Mesodermal cell (in vitro differentiated cells): ENCODE results near the gene GTF2H3.

Source experiments
- H3K27ac ChIP-seq: 2 replicates; pipeline ENCODE4 v1.7.0; 2013; ENCODE audit warnings: mild to moderate bottlenecking, low read depth, low read length, moderate library complexity; ENCODE audit not compliant: severe bottlenecking
- H3K36me3 ChIP-seq: 2 replicates; pipeline ENCODE4 v1.7.1; 2013; ENCODE audit warnings: mild to moderate bottlenecking, low read length, moderate library complexity; ENCODE audit not compliant: control insufficient read depth, insufficient read depth
- H3K4me1 ChIP-seq: one replicate; pipeline ENCODE4 v1.7.1; 2013; ENCODE audit warnings: mild to moderate bottlenecking, low read length; ENCODE audit not compliant: insufficient read depth, control insufficient read depth, poor library complexity, severe bottlenecking
- H3K4me3 ChIP-seq: 2 replicates; pipeline ENCODE4 v1.7.0; 2013; ENCODE audit warnings: low read length, control low read depth, mild to moderate bottlenecking; ENCODE audit not compliant: insufficient read depth, poor library complexity, severe bottlenecking; ENCODE audit errors: extremely low read depth
- H3K9me3 ChIP-seq: 2 replicates; pipeline ENCODE4 v1.7.1; 2013; ENCODE audit warnings: mild to moderate bottlenecking, low read length, moderate library complexity; ENCODE audit not compliant: control insufficient read depth
- WGBS, 2 experiments: methylation state at CpG; one replicate each; pipeline ENCODE4 v1.1.5; 2013; ENCODE audit warnings: missing lambda C conversion rate in 2 of 2; ENCODE audit not compliant: insufficient coverage in 2 of 2; 5-methylcytosine and 5-hydroxymethylcytosine counted together

Gene GTF2H3

DNA sequence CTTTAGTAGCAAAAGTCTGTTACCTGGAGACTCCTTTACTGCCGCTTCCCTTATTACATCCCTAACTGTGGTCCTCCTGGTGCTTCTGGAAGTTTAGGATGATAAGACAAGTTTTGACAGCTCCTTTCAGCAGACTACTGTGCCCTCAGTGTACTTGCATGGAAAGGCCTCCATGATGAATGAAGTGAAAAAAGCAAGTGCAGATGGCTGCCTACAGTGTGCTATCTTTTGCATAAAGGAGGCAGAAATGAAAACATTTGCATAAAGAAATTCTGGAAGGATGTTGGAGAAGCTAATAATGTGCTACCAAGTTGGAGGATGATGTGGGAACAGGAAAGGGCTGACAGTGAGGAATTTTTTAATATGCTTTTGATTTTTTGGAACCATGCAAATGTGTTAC lies 41.8 kb downstream of the GTF2H3 start:
- no peak overlapping the region for H3K27ac ChIP-seq
- H3K9me3 ChIP-seq = no peaks in the 10 kb centered on the region
- H3K4me3 ChIP-seq = no peak overlapping the region
- no CpG with 5 or more reads among the region's 1 CpG for WGBS, 2 experiments
- peaks cover 46% of the 10 kb centered on the region for H3K36me3 ChIP-seq
- H3K4me1 ChIP-seq = no peaks in the 10 kb centered on the region

DNA sequence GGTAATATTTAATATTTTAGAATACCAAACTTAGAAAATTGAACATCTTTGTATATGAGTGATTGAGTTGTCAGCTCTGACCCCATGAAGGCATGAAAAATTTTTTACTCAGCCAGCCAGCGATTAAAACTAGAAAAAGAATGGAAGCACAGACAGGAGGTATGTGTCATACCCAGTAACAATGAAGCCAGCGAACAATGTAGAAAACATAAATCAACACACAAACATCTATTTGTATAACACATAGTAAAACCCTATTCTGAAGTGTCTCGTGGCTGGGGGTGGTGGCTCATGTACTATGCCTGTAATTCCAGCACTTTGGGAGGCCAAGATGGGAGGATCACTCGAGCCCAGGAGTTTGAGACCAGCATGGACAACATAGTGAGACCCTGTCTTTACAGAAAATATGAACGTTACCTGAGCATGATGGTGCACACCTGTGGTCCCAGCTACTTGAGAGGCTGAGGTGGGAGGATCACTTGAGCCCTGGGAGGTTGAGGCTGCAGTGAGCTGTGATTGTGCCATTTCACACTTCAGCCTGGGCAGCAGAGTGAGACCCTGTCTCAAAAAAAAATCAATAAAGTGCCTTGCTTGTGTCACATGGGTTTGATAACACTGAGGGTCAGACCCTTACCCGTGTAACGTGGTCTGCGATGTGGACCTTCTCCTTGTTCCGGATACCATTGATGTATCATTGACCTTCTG lies 43.1 kb downstream of the GTF2H3 start:
- 91 to 99% methylated on average over 7 to 8 of the region's 9 CpGs for WGBS, 2 experiments

DNA sequence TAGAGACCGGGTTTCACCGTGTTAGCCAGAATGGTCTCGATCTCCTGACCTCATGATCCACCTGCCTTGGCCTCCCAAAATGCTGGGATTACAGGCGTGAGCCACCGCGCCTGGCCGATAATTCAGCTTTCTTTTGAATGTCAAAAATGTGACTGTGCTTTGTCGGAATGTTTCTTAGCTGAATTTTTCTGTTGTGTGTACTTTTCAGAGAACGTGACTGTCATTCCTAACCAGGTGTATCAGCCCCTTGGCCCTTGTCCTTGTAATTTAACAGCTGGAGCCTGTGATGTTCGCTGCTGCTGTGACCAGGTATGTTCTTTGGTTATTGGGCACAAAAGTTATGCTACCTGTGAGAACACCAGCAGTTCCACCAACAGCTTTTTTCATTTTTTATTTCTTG lies 45.4 kb downstream of the GTF2H3 start:
- WGBS, 2 experiments = 90 to 93% methylated on average over 8 to 9 of the region's 10 CpGs
- no peaks in the 10 kb centered on the region for H3K4me1 ChIP-seq
- peaks cover 51% of the 10 kb centered on the region for H3K36me3 ChIP-seq

More for the DNA sequence above, 43.1 kb downstream of the GTF2H3 start:
- H3K4me1 ChIP-seq = no peaks in the 10 kb centered on the region
- no peak overlapping the region for H3K27ac ChIP-seq
- H3K4me3 ChIP-seq = no peak overlapping the region
- no peaks in the 10 kb centered on the region for H3K9me3 ChIP-seq
- peaks cover 53% of the 10 kb centered on the region for H3K36me3 ChIP-seq

DNA sequence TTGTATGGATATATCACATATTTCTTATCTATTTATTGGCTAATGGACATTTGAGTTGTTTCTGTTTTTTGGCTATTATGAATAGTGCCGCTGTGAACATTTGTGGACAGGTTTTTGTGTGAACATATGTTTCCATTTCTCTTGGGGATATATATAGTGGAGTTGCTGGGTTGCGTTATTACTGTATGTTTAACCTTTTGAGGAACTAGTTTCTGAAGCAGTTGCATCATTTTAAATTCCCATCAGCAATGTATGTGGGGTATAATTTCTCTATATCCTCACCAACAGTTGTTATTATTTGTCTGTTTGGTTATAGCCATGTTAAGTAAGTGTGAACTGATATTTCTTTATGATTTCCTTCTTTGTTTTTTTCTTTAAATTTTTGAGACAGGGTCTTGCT lies 48.0 kb downstream of the GTF2H3 start:
- peaks cover 29% of the 10 kb centered on the region for H3K36me3 ChIP-seq
- 80% methylated on average over 1 of the region's 2 CpGs; no CpG with 5 or more reads in 1 of the 2 experiments for WGBS, 2 experiments

More for the DNA sequence above, 45.4 kb downstream of the GTF2H3 start:
- Histone ChIP-seq H3K4me3 (no peak overlapping the region), H3K27ac (no peak overlapping the region), H3K9me3 (no peaks in the 10 kb centered on the region)

DNA sequence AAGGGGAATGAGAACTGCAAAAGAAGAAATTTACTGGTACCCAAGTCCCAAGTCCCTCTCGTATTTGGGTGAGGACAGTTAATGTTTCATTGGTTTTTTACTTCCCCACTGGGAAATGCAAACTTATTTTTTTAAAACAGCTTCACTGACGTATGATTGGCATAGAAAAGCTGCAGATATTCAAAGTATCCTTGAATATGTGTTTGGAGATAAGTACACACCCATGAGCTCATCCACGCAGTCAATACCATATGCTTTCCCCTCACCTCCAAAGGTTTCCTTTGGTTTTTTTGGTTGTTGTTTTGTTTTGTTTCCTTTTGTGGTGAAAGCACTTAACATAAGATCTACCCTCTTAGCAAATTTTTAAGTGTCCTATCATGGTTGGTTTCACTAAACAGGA lies 50.3 kb downstream of the GTF2H3 start:
- H3K4me3 ChIP-seq = no peak overlapping the region
- WGBS, 2 experiments = 86% methylated on average over 1 of the region's 3 CpGs; no CpG with 5 or more reads in 1 of the 2 experiments
- peaks cover 29% of the 10 kb centered on the region for H3K36me3 ChIP-seq
- H3K27ac ChIP-seq = no peak overlapping the region
- no peaks in the 10 kb centered on the region for H3K9me3 ChIP-seq
- no peaks in the 10 kb centered on the region for H3K4me1 ChIP-seq

More for the DNA sequence above, 48.0 kb downstream of the GTF2H3 start:
- Histone ChIP-seq H3K27ac (no peak overlapping the region), H3K4me1 (no peaks in the 10 kb centered on the region), H3K9me3 (no peaks in the 10 kb centered on the region), H3K4me3 (no peak overlapping the region)

DNA sequence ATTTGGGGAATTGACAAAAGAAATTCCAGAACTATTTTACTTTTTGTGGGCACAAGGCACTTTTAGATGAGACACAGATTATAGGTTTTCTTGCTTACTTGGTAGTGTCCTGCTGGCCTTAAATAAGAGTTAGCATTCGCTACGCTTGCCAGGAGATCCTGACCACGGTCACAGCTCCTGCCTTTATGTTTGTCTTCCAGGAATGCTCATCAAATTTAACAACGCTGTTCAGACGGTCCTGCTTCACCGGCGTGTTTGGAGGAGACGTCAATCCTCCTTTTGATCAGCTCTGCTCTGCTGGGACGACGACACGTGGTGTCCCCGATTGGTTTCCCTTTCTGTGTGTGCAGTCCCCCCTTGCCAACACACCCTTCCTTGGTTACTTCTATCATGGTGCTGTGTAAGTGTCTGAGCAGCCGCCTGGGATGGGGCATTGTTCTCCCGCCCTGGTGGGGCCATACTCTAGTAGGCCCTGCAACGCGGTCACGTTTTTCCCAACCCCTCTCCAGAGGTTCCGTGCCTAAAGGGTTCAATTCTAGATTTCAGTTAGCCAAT lies 53.1 kb downstream of the GTF2H3 start:
- Histone ChIP-seq H3K4me1 (no peaks in the 10 kb centered on the region), H3K9me3 (no peaks in the 10 kb centered on the region), H3K27ac (no peak overlapping the region), H3K36me3 (peaks cover 29% of the 10 kb centered on the region), H3K4me3 (no peak overlapping the region)
- 90 to 91% methylated on average over 10 to 11 of the region's 18 CpGs for WGBS, 2 experiments

DNA sequence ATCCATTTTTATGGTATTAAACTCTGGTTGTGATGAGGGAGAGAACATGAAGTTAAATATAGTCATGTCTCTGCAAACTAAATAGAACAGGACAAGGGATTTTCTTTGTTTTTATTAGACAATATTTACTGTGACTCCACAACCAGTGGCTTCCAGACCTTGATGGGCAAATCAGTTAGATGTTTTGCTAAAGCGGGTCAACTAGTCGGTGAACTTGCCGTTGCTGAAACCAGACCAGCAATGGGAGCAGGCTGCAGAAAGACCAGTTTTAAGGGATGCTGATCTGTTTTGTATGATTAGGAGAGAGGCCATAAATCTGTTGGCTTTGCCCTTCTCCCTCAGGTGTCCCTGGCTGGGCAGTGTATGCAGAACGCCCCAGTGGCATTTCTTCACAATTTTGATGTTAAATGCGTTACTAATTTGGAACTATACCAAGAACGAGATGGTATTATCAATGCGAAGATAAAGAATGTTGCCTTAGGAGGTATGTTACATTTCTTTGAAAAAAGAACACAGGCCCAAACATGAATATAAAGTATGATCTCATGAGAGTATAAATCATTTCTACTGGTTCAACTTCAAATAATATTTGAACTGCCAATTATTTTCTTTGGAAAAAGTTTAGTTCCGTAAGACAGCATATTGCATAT lies 56.7 kb downstream of the GTF2H3 start:
- no peaks in the 10 kb centered on the region for H3K4me1 ChIP-seq
- H3K4me3 ChIP-seq = no peak overlapping the region
- WGBS, 2 experiments = 92 to 100% methylated on average over 3 to 6 of the region's 8 CpGs
- H3K36me3 ChIP-seq = peaks cover 33% of the 10 kb centered on the region
- no peak overlapping the region for H3K27ac ChIP-seq
- no peaks in the 10 kb centered on the region for H3K9me3 ChIP-seq

DNA sequence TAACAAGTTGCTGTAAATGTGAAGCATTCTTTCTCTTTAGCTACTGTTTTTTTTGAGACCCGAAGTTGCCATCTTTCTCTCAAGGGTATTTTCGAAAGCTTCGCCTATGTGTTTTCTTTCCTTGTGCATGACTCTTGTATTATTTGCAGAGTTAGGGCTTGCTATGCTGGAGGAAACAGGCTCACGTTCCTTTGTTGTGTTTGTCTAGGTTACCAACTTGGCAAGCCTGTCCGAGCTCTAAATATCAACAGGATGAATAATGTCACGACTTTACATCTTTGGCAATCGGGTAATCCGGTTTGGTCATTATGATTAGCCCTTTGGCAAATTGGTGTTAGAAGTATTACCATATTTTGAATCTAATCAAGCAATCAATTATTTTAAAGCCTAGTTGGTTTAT lies 62.6 kb downstream of the GTF2H3 start:
- Histone ChIP-seq H3K4me1 (no peaks in the 10 kb centered on the region), H3K36me3 (peaks cover 48% of the 10 kb centered on the region), H3K9me3 (no peaks in the 10 kb centered on the region), H3K27ac (no peak overlapping the region), H3K4me3 (no peak overlapping the region)
- 94 to 95% methylated on average over 4 to 6 of the region's 8 CpGs for WGBS, 2 experiments

DNA sequence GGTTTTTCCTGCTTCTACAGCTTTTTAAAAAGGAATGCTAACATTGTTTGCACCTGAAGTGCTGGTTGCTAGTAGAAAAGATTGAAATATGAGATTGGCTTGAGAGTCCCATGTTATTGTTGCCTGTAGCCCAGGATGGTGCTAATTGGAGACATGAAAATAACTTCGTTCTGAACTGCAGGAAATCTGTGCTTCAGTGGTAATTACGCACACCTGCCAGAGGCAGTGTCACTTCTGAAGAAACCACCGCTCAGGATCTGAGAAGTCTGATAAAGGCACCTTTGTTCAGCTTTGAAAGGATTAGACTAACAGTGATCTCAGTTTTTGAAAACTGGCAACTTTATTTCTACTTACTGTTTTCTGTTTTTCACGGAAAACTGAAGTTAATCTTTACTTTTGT lies 63.0 kb downstream of the GTF2H3 start:
- H3K4me1 ChIP-seq = no peaks in the 10 kb centered on the region
- WGBS, 2 experiments = 90 to 100% methylated on average over 3 of the region's 4 CpGs
- no peaks in the 10 kb centered on the region for H3K9me3 ChIP-seq
- H3K27ac ChIP-seq = no peak overlapping the region
- H3K4me3 ChIP-seq = no peak overlapping the region
- peaks cover 45% of the 10 kb centered on the region for H3K36me3 ChIP-seq

DNA sequence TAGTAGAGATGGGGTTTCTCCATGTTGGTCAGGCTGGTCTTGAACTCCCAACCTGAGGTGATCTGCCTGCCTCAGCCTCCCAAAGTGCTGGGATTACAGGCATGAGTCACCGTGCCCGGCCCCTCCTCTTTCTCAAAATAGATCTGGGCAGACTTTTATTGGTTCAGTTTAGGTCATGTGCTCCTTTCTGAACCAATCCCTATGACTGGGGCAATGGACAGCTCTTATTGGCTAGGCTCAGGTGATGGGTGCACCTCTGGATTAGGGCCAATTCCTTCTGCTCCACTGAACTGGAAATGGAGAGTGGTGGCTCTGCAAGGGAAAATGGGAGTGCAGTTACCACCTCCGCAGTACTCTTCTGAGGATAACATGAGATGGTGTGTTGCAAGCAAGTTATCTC lies 72.3 kb downstream of the GTF2H3 start:
- Histone ChIP-seq H3K27ac (no peak overlapping the region), H3K4me3 (no peak overlapping the region), H3K4me1 (no peaks in the 10 kb centered on the region), H3K36me3 (peaks cover 47% of the 10 kb centered on the region), H3K9me3 (no peaks in the 10 kb centered on the region)
- 79 to 100% methylated on average over 3 of the region's 3 CpGs for WGBS, 2 experiments

DNA sequence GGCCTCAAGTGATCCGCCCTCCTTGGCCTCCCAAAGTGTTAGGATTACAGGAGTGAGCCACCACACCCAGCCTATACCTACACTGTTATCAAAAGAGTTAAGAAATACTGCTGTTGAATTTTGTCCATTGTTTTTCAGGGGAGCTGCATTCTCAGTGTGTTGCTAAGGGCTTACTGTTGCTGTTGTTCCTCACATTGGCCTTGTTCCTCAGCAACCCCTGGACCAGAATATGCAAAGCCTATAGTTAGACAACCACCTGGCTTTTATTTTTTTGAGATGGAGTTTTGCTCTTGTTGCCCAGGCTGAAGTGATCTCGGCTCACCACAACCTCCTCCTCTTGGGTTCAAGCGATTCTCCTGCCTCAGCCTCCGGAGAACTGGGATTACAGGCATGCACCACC lies 73.8 kb downstream of the GTF2H3 start:
- H3K4me1 ChIP-seq = no peaks in the 10 kb centered on the region
- peaks cover 35% of the 10 kb centered on the region for H3K36me3 ChIP-seq
- 100% methylated on average over 3 of the region's 4 CpGs; no CpG with 5 or more reads in 1 of the 2 experiments for WGBS, 2 experiments
- H3K9me3 ChIP-seq = no peaks in the 10 kb centered on the region
- no peak overlapping the region for H3K27ac ChIP-seq
- no peak overlapping the region for H3K4me3 ChIP-seq
